Measurements from ENCODE around the gene TRIM29. TPM values are rescaled to one million over a fixed set of nuclear protein-coding genes. Genes with fewer than 3 reads are reported as not detected.

The TRIM29 gene
- total and polyA plus RNA-seq, 2 of the 13 experiments (the other 11 are each of a cell fraction or from before 2014, with no cell fraction given), result 0.86 TPM

- TF ChIP-seq, protein P1, sequence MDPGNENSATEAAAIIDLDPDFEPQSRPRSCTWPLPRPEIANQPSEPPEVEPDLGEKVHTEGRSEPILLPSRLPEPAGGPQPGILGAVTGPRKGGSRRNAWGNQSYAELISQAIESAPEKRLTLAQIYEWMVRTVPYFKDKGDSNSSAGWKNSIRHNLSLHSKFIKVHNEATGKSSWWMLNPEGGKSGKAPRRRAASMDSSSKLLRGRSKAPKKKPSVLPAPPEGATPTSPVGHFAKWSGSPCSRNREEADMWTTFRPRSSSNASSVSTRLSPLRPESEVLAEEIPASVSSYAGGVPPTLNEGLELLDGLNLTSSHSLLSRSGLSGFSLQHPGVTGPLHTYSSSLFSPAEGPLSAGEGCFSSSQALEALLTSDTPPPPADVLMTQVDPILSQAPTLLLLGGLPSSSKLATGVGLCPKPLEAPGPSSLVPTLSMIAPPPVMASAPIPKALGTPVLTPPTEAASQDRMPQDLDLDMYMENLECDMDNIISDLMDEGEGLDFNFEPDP (CRISPR knock-in tag; conservative IDR thresholded peaks at IDR 0.05), result no peak
- no peak for TF ChIP-seq ZSCAN9 (CRISPR knock-in tag; IDR thresholded peaks at IDR 0.05; ENCODE audit: borderline replicate concordance)
- no peak for TF ChIP-seq E2F1 (CRISPR knock-in tag; IDR thresholded peaks at IDR 0.05)
- TF ChIP-seq ZNF619 (CRISPR knock-in tag; IDR thresholded peaks at IDR 0.05), result no peak
- TF ChIP-seq, protein P2, sequence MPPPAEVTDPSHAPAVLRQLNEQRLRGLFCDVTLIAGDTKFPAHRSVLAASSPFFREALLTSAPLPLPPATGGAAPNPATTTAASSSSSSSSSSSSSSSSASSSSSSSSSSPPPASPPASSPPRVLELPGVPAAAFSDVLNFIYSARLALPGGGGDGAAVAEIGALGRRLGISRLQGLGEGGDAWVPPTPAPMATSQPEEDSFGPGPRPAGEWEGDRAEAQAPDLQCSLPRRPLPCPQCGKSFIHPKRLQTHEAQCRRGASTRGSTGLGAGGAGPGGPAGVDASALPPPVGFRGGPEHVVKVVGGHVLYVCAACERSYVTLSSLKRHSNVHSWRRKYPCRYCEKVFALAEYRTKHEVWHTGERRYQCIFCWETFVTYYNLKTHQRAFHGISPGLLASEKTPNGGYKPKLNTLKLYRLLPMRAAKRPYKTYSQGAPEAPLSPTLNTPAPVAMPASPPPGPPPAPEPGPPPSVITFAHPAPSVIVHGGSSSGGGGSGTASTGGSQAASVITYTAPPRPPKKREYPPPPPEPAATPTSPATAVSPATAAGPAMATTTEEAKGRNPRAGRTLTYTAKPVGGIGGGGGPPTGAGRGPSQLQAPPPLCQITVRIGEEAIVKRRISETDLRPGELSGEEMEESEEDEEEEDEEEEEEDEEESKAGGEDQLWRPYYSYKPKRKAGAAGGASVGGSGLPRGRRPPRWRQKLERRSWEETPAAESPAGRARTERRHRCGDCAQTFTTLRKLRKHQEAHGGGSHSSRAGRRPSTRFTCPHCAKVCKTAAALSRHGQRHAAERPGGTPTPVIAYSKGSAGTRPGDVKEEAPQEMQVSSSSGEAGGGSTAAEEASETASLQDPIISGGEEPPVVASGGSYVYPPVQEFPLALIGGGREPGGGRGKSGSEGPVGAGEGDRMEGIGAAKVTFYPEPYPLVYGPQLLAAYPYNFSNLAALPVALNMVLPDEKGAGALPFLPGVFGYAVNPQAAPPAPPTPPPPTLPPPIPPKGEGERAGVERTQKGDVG (CRISPR knock-in tag; IDR thresholded peaks at IDR 0.05; ENCODE audit: borderline replicate concordance), result no peak
- TF ChIP-seq ZNF784 (CRISPR knock-in tag; IDR thresholded peaks at IDR 0.05; ENCODE audit: borderline replicate concordance), result no peak; the same call in 1 of the 2 replicates
- TF ChIP-seq, protein P3, sequence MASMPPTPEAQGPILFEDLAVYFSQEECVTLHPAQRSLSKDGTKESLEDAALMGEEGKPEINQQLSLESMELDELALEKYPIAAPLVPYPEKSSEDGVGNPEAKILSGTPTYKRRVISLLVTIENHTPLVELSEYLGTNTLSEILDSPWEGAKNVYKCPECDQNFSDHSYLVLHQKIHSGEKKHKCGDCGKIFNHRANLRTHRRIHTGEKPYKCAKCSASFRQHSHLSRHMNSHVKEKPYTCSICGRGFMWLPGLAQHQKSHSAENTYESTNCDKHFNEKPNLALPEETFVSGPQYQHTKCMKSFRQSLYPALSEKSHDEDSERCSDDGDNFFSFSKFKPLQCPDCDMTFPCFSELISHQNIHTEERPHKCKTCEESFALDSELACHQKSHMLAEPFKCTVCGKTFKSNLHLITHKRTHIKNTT (CRISPR knock-in tag; IDR thresholded peaks at IDR 0.05), result no peak
- TF ChIP-seq ZNF468 (CRISPR knock-in tag; IDR thresholded peaks at IDR 0.05), result no peak
- TF ChIP-seq RARG (CRISPR knock-in tag; IDR thresholded peaks at IDR 0.05; ENCODE audit: low read depth), result no peak
- TF ChIP-seq WIZ (CRISPR knock-in tag; IDR thresholded peaks at IDR 0.05), result no peak
- no peak for TF ChIP-seq ZNF337 (CRISPR knock-in tag; IDR thresholded peaks at IDR 0.05; ENCODE audit: borderline replicate concordance, low read depth)
- no peak for TF ChIP-seq MATR3 (CRISPR knock-in tag; IDR thresholded peaks at IDR 0.05)
- no peak for TF ChIP-seq ELF4 (CRISPR knock-in tag; IDR thresholded peaks at IDR 0.05; ENCODE audit: borderline replicate concordance)
- no peak for TF ChIP-seq ZNF12 (CRISPR knock-in tag; IDR thresholded peaks at IDR 0.05)
- TF ChIP-seq NFIB (CRISPR knock-in tag; IDR thresholded peaks at IDR 0.05; ENCODE audit: borderline replicate concordance), result no peak
Measured at GRCh38 chr11:120184371-120184945, 46.5 kb upstream of the TRIM29 start (continued).

All from HepG2 (cell line).